ENCODE measurements around the gene MAX. TPM values are rescaled to one million over a fixed set of nuclear protein-coding genes. Genes with fewer than 3 reads are reported as not detected.

Gene MAX
- total RNA-seq, 1 donor from 2014 or later: 26.8 TPM

GRCh38 chr14:65028937-65029336 is 73.4 kb downstream of the MAX start:
- no peak for DNase-seq (ENCODE audit: low spot score in 2 of 2)
- Histone ChIP-seq H3K4me1 (no peaks in the 10 kb centered on the region), H3K4me3 (no peak overlapping the region), H3K9me3 (no peaks in the 10 kb centered on the region), H3K27me3 (no peaks in the 10 kb centered on the region), H3K27ac (no peak overlapping the region), H3K36me3 (peaks cover 14 to 45% of the 10 kb centered on the region in 2 donors)
- intact Hi-C loops (cut with DNase I): no loop called here
- no peak for TF ChIP-seq CTCF (IDR thresholded peaks at IDR 0.05)

GRCh38 chr14:65027127-65027799 is 75.1 kb downstream of the MAX start:
- intact Hi-C loops (cut with DNase I): no loop called here
- peaks cover 14 to 34% of the 10 kb centered on the region in 2 donors for H3K36me3 ChIP-seq
- no peak for TF ChIP-seq CTCF (IDR thresholded peaks at IDR 0.05)

GRCh38 chr14:65026526-65026925 is 75.8 kb downstream of the MAX start:
- H3K4me1 ChIP-seq: no peaks in the 10 kb centered on the region
- H3K4me3 ChIP-seq: no peak overlapping the region
- no peaks in the 10 kb centered on the region for H3K27me3 ChIP-seq
- TF ChIP-seq CTCF (IDR thresholded peaks at IDR 0.05): no peak
- DNase-seq (ENCODE audit: low spot score in 2 of 2): no peak
- H3K9me3 ChIP-seq: no peaks in the 10 kb centered on the region
- intact Hi-C loops (cut with DNase I): no loop called here
- H3K36me3 ChIP-seq: peaks cover 14 to 32% of the 10 kb centered on the region in 2 donors
- H3K27ac ChIP-seq: no peak overlapping the region

More at GRCh38 chr14:65027127-65027799, 75.1 kb downstream of the MAX start:
- H3K4me1 ChIP-seq: no peaks in the 10 kb centered on the region
- DNase-seq (ENCODE audit: low spot score in 2 of 2): no peak
- H3K4me3 ChIP-seq: no peak overlapping the region
- H3K27ac ChIP-seq: no peak overlapping the region
- H3K27me3 ChIP-seq: no peaks in the 10 kb centered on the region
- no peaks in the 10 kb centered on the region for H3K9me3 ChIP-seq

- no peak for DNase-seq (ENCODE audit: low spot score in 2 of 2)
- intact Hi-C loops (cut with DNase I): no loop called here
- Histone ChIP-seq H3K4me1 (no peaks in the 10 kb centered on the region), H3K36me3 (peaks cover 13 to 32% of the 10 kb centered on the region in 2 donors), H3K4me3 (no peak overlapping the region), H3K9me3 (no peaks in the 10 kb centered on the region), H3K27me3 (no peaks in the 10 kb centered on the region), H3K27ac (no peak overlapping the region)
- TF ChIP-seq CTCF (IDR thresholded peaks at IDR 0.05): no peak
Observed at GRCh38 chr14:65025818-65026217, 76.5 kb downstream of the MAX start.

Other genes starting within 250 kb of the MAX start
- 14.9 TPM for gene SPTB, start 222.6 kb downstream of the MAX start, total RNA-seq
- gene CHURC1, start 188.1 kb downstream of the MAX start, total RNA-seq: 31.9 TPM
- not detected for gene GPX2, start 159.8 kb downstream of the MAX start, total RNA-seq
- 1.6 TPM for gene RAB15, start 130.2 kb downstream of the MAX start, total RNA-seq
- gene FNTB, start 115.6 kb downstream of the MAX start, total RNA-seq: 13.9 TPM